K562 (cell line): Measurements from ENCODE around the gene NOD2. TPM values are rescaled to one million over a fixed set of nuclear protein-coding genes. Genes with fewer than 3 reads are reported as not detected.

Experiments
- ATAC-seq: fragments of 200-7000 bp; cut with Tn5 transposase; 3 replicates; pipeline ENCODE4 v1.9.1; 2020; ENCODE audit warnings: moderate library complexity
- BruUV-seq: library from RNA; stranded (reverse); fragments of 400-500 nt; replicated peaks from 2 replicates; lab custom pipeline; 2021; lab: Mats Ljungman, UMichigan
- CTCF ChIA-PET: fragments of 300-600 bp; formaldehyde crosslinking; extraction: SDS; loops from one replicate; lab custom pipeline; 2021; ENCODE audit warnings: low intra/inter-chr PET ratio; lab: Yijun Ruan, JAX
- POLR2A ChIA-PET: fragments of 300-600, 350-650 bp; sonication (Branson Sonifier 250); formaldehyde crosslinking; extraction: SDS; loops from one replicate; lab custom pipeline; 2021; ENCODE audit warnings: antibody characterized with exemption, inconsistent platforms; lab: Yijun Ruan, JAX
- DNase-seq, 4 experiments: peaks; one replicate each; pipeline versions ENCODE4 v3.0.0 to v3.0.0-alpha.2; 2011 to 2018; ENCODE audit warnings: low spot score in 3 of 4, mixed read lengths in 3 of 4; ENCODE audit errors: extremely low read depth in 1 of 4
- FAIRE-seq: peaks from 2 replicates; lab custom pipeline; 2011; peaks lifted over from hg19 to GRCh38; lab: Jason Lieb, UNC
- H2AFZ ChIP-seq: 2 replicates; pipeline ENCODE4 v1.6.0; 2011; ENCODE audit warnings: low read depth, low read length, control low read depth, inconsistent platforms
- H3K27ac ChIP-seq: fragments of 200-600 bp; 3 replicates; pipeline ENCODE4 v1.8.0; 2011; ENCODE audit warnings: low read depth, mild to moderate bottlenecking, control low read depth, inconsistent platforms, low read length, moderate library complexity, mixed read lengths; ENCODE audit errors: extremely low read depth
- H3K27me3 ChIP-seq, 2 experiments: fragments of 300-600 bp in 1 of 2; 2 replicates in 1 of 2; 3 replicates in 1 of 2; pipeline versions ENCODE4 v1.6.0 to v1.8.0; 2011; ENCODE audit warnings: inconsistent platforms in 2 of 2, low read length in 2 of 2, mild to moderate bottlenecking in 1 of 2, mixed read lengths in 1 of 2, moderate library complexity in 1 of 2; ENCODE audit not compliant: control insufficient read depth in 2 of 2, insufficient read depth in 2 of 2
- H3K36me3 ChIP-seq: fragments of 300-600 bp; 3 replicates; pipeline ENCODE4 v1.8.0; 2011; ENCODE audit warnings: mild to moderate bottlenecking, low read length, inconsistent platforms; ENCODE audit not compliant: control insufficient read depth, insufficient read depth
- H3K4me1 ChIP-seq, 2 experiments: fragments of 200-600 bp in 1 of 2; replicated peaks in 1 of 2; 2 replicates in 1 of 2; 3 replicates in 1 of 2; pipeline versions ENCODE4 v1.5.1 to v1.8.0; 2011; ENCODE audit warnings: inconsistent platforms in 2 of 2, low read length in 2 of 2, mild to moderate bottlenecking in 1 of 2, mixed read lengths in 1 of 2, moderate library complexity in 1 of 2; ENCODE audit not compliant: control insufficient read depth in 2 of 2, insufficient read depth in 2 of 2
- H3K4me2 ChIP-seq: 2 replicates; pipeline ENCODE4 v1.6.1; 2011; ENCODE audit warnings: low read length, control low read depth, inconsistent platforms, mixed read lengths; ENCODE audit not compliant: insufficient read depth
- H3K4me3 ChIP-seq: fragments of 200-600 bp; sonication (generic), shearing (Covaris generic); 2 replicates; pipeline ENCODE4 v1.5.1; 2016; ENCODE audit warnings: control low read depth, inconsistent platforms
- H3K79me2 ChIP-seq: fragments of 200-600 bp; 3 replicates; pipeline ENCODE4 v1.8.0; 2011; ENCODE audit warnings: low read length, inconsistent platforms; ENCODE audit not compliant: control insufficient read depth, insufficient read depth
- H3K9ac ChIP-seq, 2 experiments: 2 replicates each; pipeline versions ENCODE4 v1.6.0 to v1.6.1; 2011; ENCODE audit warnings: low read depth in 2 of 2, low read length in 2 of 2, control low read depth in 1 of 2, inconsistent platforms in 1 of 2, mild to moderate bottlenecking in 1 of 2, mixed read lengths in 1 of 2; ENCODE audit not compliant: insufficient read depth in 1 of 2
- H3K9me1 ChIP-seq: one replicate; pipeline ENCODE4 v1.6.0; 2011; ENCODE audit warnings: inconsistent platforms, mild to moderate bottlenecking, low read length, moderate library complexity; ENCODE audit not compliant: control insufficient read depth, insufficient read depth
- H3K9me3 ChIP-seq: replicated peaks from 2 replicates; pipeline ENCODE4 v1.5.1; 2011; ENCODE audit warnings: low read depth, low read length, inconsistent platforms; ENCODE audit not compliant: control insufficient read depth, insufficient read depth
- H4K20me1 ChIP-seq: replicated peaks from 2 replicates; pipeline ENCODE4 v1.6.1; 2011; ENCODE audit warnings: low read length, inconsistent platforms, mixed read lengths; ENCODE audit not compliant: control insufficient read depth, insufficient read depth
- BRD9 ChIP-seq: fragments of 450-650 bp; IDR thresholded peaks from 2 replicates; pipeline ENCODE4 v1.6.1; 2018; ENCODE audit warnings: low read depth; ENCODE audit not compliant: partially characterized antibody
- CREB1 ChIP-seq, 2 experiments: sonication (generic) in 1 of 2; formaldehyde crosslinking in 1 of 2; IDR thresholded peaks; 2 replicates each; pipeline versions ENCODE4 v1.6.1 to v1.8.0; 2012 to 2022; ENCODE audit warnings: inconsistent platforms in 1 of 2, mild to moderate bottlenecking in 1 of 2, missing genetic modification reagents in 1 of 2, moderate library complexity in 1 of 2
- ETV1 ChIP-seq: fragments of 450-650 bp; conservative IDR thresholded peaks from 2 replicates; pipeline ENCODE4 v1.6.1; 2016; ENCODE audit warnings: missing genetic modification characterization, control low read depth, low read depth, missing compliant biosample characterization
- FOSL1 ChIP-seq: fragments of 200-800 bp; sonication (Bioruptor generic); conservative IDR thresholded peaks from 2 replicates; pipeline ENCODE4 v1.6.1; 2016; ENCODE audit warnings: missing genetic modification characterization, missing compliant biosample characterization
- PRMT5 ChIP-seq: sonication (generic); formaldehyde crosslinking; IDR thresholded peaks from 2 replicates; pipeline ENCODE4 v1.5.0; 2020; ENCODE audit warnings: missing genetic modification reagents
- SAP30 ChIP-seq: fragments of 200-600 bp; sonication (generic); IDR thresholded peaks from 2 replicates; pipeline ENCODE4 v1.6.1; 2012; ENCODE audit warnings: borderline replicate concordance, low read depth, mild to moderate bottlenecking, moderate library complexity, low read length, control low read depth, inconsistent platforms; ENCODE audit not compliant: insufficient read depth, poor library complexity, severe bottlenecking
- ZNF766 ChIP-seq: fragments of 200-800 bp; sonication (Bioruptor generic); conservative IDR thresholded peaks from 2 replicates; pipeline ENCODE4 v1.6.1; 2016; ENCODE audit warnings: missing genetic modification characterization, missing compliant biosample characterization
- WGBS: fragments of 100-300 bp; shearing (Covaris generic); methylation state at CpG from one replicate; pipeline ENCODE4 v1.1.6; 2016; ENCODE audit warnings: low coverage, mixed read lengths; ENCODE audit not compliant: insufficient coverage; ENCODE audit errors: missing lambda C conversion rate; 5-methylcytosine and 5-hydroxymethylcytosine counted together
- in situ Hi-C: fragments of 300-500 bp; cut with MboI; formaldehyde crosslinking; loops from 4 replicates; pipeline ENCODE4 v1.15.0; 2018; ENCODE audit warnings: inconsistent platforms, mixed read lengths
- intact Hi-C: fragments of 100-400 bp; cut with micrococcal nuclease; formaldehyde crosslinking; loops from 2 replicates; pipeline ENCODE4 v1.14.2; 2022
- polyA plus RNA-seq, 8 experiments: library from polyadenylated mRNA; depleted of rRNA in 4 of 8; stranded (reverse) in 5 of 8; unstranded in 3 of 8; fragments of >200 nt; fragmentation: Nextera tagmentation in 2 of 8; fragmentation: Illumina TruSeq in 1 of 8; extraction: Ambion mirVana in 2 of 8; extraction: Trizol in 1 of 8; gene quantifications; 2 replicates each; pipeline versions ENCODE4 v1.2.1 to v1.2.3, GENCODE V29; 2011 to 2014; ENCODE audit warnings: inconsistent platforms in 1 of 8, missing spikeins in 1 of 8
- total RNA-seq, 7 experiments: library from RNA; depleted of rRNA in 6 of 7; stranded (reverse); fragments of >200 nt in 6 of 7; fragmentation: Illumina TruSeq in 2 of 7; extraction: Trizol in 2 of 7; gene quantifications; 2 replicates each; pipeline versions ENCODE4 v1.2.1 to v1.2.3, GENCODE V29; 2011 to 2021; ENCODE audit warnings: low replicate concordance in 1 of 7
- TF ChIP-seq, protein P1 (sequence below), 3 experiments: IDR thresholded peaks in 2 of 3; conservative IDR thresholded peaks in 1 of 3; 2 replicates each; pipeline ENCODE4 v1.5.1; 2011 to 2012; ENCODE audit warnings: low read length in 3 of 3, mild to moderate bottlenecking in 3 of 3, control low read depth in 2 of 3, improper control_type of control experiment in 1 of 3, inconsistent platforms in 1 of 3, low read depth in 1 of 3, mixed read lengths in 1 of 3, moderate library complexity in 1 of 3; ENCODE audit not compliant: insufficient read depth in 2 of 3
- TF ChIP-seq, protein P2 (sequence below): fragments of 250-450 bp; sonication (Bioruptor Pico); IDR thresholded peaks from 2 replicates; pipeline ENCODE4 v1.5.0; 2020; ENCODE audit warnings: mild to moderate bottlenecking
- TF ChIP-seq, protein P3 (sequence below): sonication (generic); formaldehyde crosslinking; IDR thresholded peaks from 2 replicates; pipeline ENCODE4 v1.8.0; 2022; ENCODE audit warnings: mild to moderate bottlenecking, missing genetic modification reagents

NOD2 gene
- total and polyA plus RNA-seq, 9 of the 15 experiments (the other 6 are each of a cell fraction or from before 2014, with no cell fraction given) = 0.04 TPM; not detected in 8

DNA sequence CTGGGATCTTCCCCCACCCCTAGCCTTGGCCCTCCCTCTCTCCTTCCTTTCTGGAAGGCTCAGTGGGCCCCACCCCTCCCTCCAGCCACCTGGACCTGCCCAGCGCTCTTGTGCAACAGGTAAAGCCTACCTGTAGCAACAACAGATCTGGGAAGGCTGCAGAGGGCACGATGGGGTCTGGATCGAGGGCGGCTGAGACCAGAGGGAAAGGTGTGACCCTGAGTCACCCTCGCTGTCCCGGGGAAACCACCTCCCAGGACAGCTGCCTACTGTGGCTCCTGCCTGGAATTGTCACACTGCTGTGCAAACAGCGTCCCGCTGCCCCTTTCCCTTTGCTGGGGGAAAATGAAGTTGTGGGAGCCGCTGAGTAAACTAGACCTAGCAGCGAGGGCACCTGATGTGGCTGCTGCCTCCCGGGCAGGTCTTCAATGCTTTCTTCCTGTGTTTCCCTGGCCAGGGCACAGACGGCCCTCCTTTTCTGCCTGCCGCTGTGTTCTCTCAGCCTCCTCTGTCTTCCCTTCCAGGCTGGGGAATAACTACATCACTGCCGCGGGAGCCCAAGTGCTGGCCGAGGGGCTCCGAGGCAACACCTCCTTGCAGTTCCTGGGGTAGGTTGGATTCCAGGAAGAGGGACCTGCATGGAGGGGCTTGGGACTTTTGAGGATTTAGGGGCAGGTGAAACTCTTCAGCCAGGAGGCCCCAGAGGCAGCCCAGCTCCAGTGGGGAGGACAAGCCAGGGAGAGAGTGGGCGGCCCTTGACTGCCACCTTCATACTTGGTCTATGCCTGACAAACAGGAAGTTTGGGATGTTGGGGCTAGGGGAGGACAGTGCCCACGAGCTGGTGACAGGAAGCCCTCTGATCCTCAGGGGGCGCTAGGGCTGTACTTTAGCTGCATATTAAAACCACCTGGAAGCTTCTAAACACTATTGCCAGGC is 26.3 kb downstream of the NOD2 start:
- FAIRE-seq (no peak), ATAC-seq (peak; percentile 72), DNase-seq (no peak)
- Histone ChIP-seq H3K9me3 (no peaks in the 10 kb centered on the region), H2AFZ (no peak overlapping the region), H3K27ac (no peak overlapping the region), H3K36me3 (no peaks in the 10 kb centered on the region), H3K27me3 (peaks cover 7 to 47% of the 10 kb centered on the region in 2 experiments; a peak in 4 of 5 replicates), H3K79me2 (no peaks in the 10 kb centered on the region), H3K4me2 (no peak overlapping the region), H3K4me3 (no peak overlapping the region), H3K4me1 (no peaks in the 10 kb centered on the region; a peak in 1 of 5 replicates), H4K20me1 (no peaks in the 10 kb centered on the region), H3K9me1 (no peaks in the 10 kb centered on the region), H3K9ac (no peak overlapping the region)
- no TSS peak for BruUV-seq
- WGBS = 4% methylated on average over 15 of the region's 20 CpGs
- in situ Hi-C loops = no loop called here
- CTCF ChIA-PET = no interaction called here
- intact Hi-C loops = no loop called here
- no peak for TF ChIP-seq PRMT5 (CRISPR knock-in tag)
- no peak for TF ChIP-seq FOSL1 (tag)
- no peak for TF ChIP-seq ZNF766
- TF ChIP-seq, protein P1, sequence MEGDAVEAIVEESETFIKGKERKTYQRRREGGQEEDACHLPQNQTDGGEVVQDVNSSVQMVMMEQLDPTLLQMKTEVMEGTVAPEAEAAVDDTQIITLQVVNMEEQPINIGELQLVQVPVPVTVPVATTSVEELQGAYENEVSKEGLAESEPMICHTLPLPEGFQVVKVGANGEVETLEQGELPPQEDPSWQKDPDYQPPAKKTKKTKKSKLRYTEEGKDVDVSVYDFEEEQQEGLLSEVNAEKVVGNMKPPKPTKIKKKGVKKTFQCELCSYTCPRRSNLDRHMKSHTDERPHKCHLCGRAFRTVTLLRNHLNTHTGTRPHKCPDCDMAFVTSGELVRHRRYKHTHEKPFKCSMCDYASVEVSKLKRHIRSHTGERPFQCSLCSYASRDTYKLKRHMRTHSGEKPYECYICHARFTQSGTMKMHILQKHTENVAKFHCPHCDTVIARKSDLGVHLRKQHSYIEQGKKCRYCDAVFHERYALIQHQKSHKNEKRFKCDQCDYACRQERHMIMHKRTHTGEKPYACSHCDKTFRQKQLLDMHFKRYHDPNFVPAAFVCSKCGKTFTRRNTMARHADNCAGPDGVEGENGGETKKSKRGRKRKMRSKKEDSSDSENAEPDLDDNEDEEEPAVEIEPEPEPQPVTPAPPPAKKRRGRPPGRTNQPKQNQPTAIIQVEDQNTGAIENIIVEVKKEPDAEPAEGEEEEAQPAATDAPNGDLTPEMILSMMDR (IDR thresholded peaks at IDR 0.05 in 2 of 3, conservative IDR thresholded peaks at IDR 0.05 in 1 of 3; ENCODE audit: insufficient read depth in 2 of 3, low read depth in 1 of 3, low read length in 3 of 3) = peak in 1 of 3 experiments; percentile 34; a peak in 2 of 6 replicates
- no peak for TF ChIP-seq SAP30
- TF ChIP-seq ETV1 = peak; percentile 31; the same call in 1 of the 2 replicates
- TF ChIP-seq, protein P2, sequence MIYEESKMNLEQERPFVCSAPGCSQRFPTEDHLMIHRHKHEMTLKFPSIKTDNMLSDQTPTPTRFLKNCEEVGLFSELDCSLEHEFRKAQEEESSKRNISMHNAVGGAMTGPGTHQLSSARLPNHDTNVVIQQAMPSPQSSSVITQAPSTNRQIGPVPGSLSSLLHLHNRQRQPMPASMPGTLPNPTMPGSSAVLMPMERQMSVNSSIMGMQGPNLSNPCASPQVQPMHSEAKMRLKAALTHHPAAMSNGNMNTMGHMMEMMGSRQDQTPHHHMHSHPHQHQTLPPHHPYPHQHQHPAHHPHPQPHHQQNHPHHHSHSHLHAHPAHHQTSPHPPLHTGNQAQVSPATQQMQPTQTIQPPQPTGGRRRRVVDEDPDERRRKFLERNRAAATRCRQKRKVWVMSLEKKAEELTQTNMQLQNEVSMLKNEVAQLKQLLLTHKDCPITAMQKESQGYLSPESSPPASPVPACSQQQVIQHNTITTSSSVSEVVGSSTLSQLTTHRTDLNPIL = no peak
- no peak for TF ChIP-seq BRD9
- TF ChIP-seq CREB1 (IDR thresholded peaks at IDR 0.05) = no peak
- TF ChIP-seq CREB1 (CRISPR knock-in tag; IDR thresholded peaks at IDR 0.05) = no peak
- TF ChIP-seq, protein P3, sequence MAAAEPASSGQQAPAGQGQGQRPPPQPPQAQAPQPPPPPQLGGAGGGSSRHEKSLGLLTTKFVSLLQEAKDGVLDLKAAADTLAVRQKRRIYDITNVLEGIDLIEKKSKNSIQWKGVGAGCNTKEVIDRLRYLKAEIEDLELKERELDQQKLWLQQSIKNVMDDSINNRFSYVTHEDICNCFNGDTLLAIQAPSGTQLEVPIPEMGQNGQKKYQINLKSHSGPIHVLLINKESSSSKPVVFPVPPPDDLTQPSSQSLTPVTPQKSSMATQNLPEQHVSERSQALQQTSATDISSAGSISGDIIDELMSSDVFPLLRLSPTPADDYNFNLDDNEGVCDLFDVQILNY (CRISPR knock-in tag) = no peak
- POLR2A ChIA-PET = interaction anchor here (0.5 to 0.6 kb wide), 3 partner anchors 19 to 568 kb away, joined by 3 read pairs; no protein-coding TSS in a partner anchor
